ENCODE results near the gene SMOC2.

DNA sequence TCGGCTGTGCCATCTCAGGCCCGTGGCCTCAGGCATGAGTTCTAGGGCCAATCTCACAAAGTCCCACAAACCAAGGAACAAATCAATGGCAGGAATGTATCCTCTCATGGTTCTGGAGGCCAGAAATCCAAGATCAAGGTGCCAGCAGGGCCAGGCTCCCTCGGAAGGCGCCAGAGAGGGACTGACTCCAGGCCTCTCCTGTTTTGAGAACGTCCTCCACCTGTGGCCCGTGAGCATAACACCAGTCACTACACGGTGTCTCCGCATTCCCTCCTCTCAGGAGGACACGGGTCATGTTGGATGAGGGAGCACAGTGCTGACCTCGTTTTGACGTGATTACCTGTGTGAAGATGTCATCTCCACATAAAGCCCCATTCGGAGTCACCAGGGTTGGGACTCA is 45.0 kb upstream of the SMOC2 start:
- TF ChIP-seq POLR2A (IDR thresholded peaks at IDR 0.05): no peak
- TF ChIP-seq, protein P1, sequence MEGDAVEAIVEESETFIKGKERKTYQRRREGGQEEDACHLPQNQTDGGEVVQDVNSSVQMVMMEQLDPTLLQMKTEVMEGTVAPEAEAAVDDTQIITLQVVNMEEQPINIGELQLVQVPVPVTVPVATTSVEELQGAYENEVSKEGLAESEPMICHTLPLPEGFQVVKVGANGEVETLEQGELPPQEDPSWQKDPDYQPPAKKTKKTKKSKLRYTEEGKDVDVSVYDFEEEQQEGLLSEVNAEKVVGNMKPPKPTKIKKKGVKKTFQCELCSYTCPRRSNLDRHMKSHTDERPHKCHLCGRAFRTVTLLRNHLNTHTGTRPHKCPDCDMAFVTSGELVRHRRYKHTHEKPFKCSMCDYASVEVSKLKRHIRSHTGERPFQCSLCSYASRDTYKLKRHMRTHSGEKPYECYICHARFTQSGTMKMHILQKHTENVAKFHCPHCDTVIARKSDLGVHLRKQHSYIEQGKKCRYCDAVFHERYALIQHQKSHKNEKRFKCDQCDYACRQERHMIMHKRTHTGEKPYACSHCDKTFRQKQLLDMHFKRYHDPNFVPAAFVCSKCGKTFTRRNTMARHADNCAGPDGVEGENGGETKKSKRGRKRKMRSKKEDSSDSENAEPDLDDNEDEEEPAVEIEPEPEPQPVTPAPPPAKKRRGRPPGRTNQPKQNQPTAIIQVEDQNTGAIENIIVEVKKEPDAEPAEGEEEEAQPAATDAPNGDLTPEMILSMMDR (IDR thresholded peaks at IDR 0.05): no peak

All from Peyer's patch (tissue), 4 donors.